ENCODE data around the gene MUC20.
"Not testable (repeated sequence)": the region's sequence is repeated elsewhere in the genome, so short reads cannot be mapped to it uniquely, and the experiment has no call there.

DNA sequence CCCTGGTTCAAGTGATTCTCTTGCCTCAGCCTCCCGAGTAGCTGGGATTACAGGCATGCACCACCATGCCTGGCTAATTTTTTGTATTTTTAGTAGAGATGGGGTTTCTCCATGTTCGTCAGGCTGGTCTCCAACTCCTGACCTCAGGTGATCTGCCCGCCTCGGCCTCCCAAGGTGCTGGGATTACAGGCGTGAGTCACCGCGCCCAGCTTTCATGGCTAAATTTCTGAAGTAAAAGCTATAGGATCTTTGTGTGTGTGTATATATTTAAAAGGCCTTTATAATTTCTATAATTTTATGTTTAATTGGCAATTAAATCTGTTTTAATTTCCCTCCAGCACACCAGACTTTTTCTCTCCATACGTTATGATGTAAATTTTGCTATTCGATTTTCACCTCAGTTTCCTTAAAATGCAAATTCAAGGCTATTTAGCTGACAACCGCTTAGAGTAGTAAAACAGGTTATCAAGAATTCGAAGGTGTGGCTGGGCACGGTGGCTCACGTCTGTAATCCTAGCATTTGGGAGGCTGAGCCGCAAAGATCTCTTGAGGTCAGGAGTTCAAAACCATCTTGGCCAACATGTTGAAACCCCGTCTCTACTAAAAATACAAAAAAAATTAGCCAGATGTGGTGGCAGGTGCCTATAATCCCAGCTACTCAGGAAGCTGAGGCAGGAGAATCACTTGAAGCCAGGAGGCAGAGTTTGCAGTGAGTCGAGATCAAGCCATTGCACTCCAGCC, 1.1 kb upstream of the MUC20 start:
- TF ChIP-seq EP300, POLR2A (IDR thresholded peaks at IDR 0.05): not testable (repeated sequence)
- TF ChIP-seq, protein P1, sequence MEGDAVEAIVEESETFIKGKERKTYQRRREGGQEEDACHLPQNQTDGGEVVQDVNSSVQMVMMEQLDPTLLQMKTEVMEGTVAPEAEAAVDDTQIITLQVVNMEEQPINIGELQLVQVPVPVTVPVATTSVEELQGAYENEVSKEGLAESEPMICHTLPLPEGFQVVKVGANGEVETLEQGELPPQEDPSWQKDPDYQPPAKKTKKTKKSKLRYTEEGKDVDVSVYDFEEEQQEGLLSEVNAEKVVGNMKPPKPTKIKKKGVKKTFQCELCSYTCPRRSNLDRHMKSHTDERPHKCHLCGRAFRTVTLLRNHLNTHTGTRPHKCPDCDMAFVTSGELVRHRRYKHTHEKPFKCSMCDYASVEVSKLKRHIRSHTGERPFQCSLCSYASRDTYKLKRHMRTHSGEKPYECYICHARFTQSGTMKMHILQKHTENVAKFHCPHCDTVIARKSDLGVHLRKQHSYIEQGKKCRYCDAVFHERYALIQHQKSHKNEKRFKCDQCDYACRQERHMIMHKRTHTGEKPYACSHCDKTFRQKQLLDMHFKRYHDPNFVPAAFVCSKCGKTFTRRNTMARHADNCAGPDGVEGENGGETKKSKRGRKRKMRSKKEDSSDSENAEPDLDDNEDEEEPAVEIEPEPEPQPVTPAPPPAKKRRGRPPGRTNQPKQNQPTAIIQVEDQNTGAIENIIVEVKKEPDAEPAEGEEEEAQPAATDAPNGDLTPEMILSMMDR (IDR thresholded peaks at IDR 0.05): not testable (repeated sequence)
